CD4-positive, alpha-beta T cell (primary cell): Measurements from ENCODE around the gene KRTAP10-3. TPM values are rescaled to one million over a fixed set of nuclear protein-coding genes. Genes with fewer than 3 reads are reported as not detected.

ENCODE experiments used
- ATAC-seq: fragments of 200-7000 bp; cut with Tn5 transposase; one replicate; pipeline ENCODE4 v1.10.0; 2022; ENCODE audit warnings: mild to moderate bottlenecking; ENCODE audit not compliant: poor library complexity
- CTCF ChIA-PET: fragments of 350-600 bp; sonication (Branson Sonifier 250); formaldehyde crosslinking; loops from one replicate; lab custom pipeline; 2021; ENCODE audit warnings: antibody characterized with exemption, inconsistent platforms; lab: Charles Lee
- POLR2A ChIA-PET: fragments of 350-600 bp; sonication (Branson Sonifier 250); formaldehyde crosslinking; loops from one replicate; lab custom pipeline; 2021; ENCODE audit warnings: antibody characterized with exemption, inconsistent platforms; lab: Charles Lee
- DNase-seq, 14 experiments: peaks; one replicate each; pipeline ENCODE4 v3.0.0-alpha.2; 2013 to 2020; ENCODE audit warnings: mixed read lengths in 2 of 14
- H3K27ac ChIP-seq, 2 donors: one replicate each; pipeline versions ENCODE4 v1.5.1 to v1.7.0; 2013; ENCODE audit warnings: low read length in 2 of 2, low read depth in 1 of 2, mild to moderate bottlenecking in 1 of 2
- H3K27me3 ChIP-seq, 2 experiments: 1 replicate in 1 of 2; 2 replicates in 1 of 2; pipeline versions ENCODE4 v1.6.1 to v1.7.0; 2013; ENCODE audit warnings: low read length in 2 of 2, control low read depth in 1 of 2, mild to moderate bottlenecking in 1 of 2, moderate library complexity in 1 of 2; ENCODE audit not compliant: insufficient read depth in 2 of 2, control insufficient read depth in 1 of 2
- H3K36me3 ChIP-seq: one replicate; pipeline ENCODE4 v1.6.1; 2013; ENCODE audit warnings: low read length, control low read depth; ENCODE audit not compliant: insufficient read depth
- H3K4me1 ChIP-seq: one replicate; pipeline ENCODE4 v1.6.1; 2013; ENCODE audit warnings: low read length, control low read depth; ENCODE audit not compliant: insufficient read depth
- H3K4me3 ChIP-seq: one replicate; pipeline ENCODE4 v1.5.1; 2013; ENCODE audit warnings: mild to moderate bottlenecking, low read length, moderate library complexity
- H3K9me3 ChIP-seq, 2 experiments: 1 replicate in 1 of 2; 2 replicates in 1 of 2; pipeline versions ENCODE4 v1.6.1 to v1.7.0; 2013; ENCODE audit warnings: low read length in 2 of 2, mild to moderate bottlenecking in 2 of 2, control low read depth in 1 of 2, moderate library complexity in 1 of 2; ENCODE audit not compliant: control insufficient read depth in 1 of 2, insufficient read depth in 1 of 2
- H3K27ac Mint-ChIP-seq: one replicate; pipeline ENCODE4 v1.8.0; 2020; ENCODE audit warnings: mixed read lengths
- H3K27me3 Mint-ChIP-seq: one replicate; pipeline ENCODE4 v1.8.0; 2021; ENCODE audit warnings: mixed read lengths
- H3K36me3 Mint-ChIP-seq: one replicate; pipeline ENCODE4 v1.8.0; 2021; ENCODE audit warnings: low read depth, mixed read lengths
- H3K4me1 Mint-ChIP-seq: one replicate; pipeline ENCODE4 v1.8.0; 2021; ENCODE audit warnings: low read depth, mixed read lengths
- H3K4me3 Mint-ChIP-seq: one replicate; pipeline ENCODE4 v1.8.0; 2020; ENCODE audit warnings: mild to moderate bottlenecking, mixed read lengths
- H3K9me3 Mint-ChIP-seq: one replicate; pipeline ENCODE4 v1.8.0; 2020; ENCODE audit warnings: mixed read lengths
- intact Hi-C, 2 experiments: fragments of 100-400 bp; cut with DNase I in 1 of 2; cut with micrococcal nuclease in 1 of 2; formaldehyde crosslinking; loops; one replicate each; pipeline versions ENCODE4 v1.15.1 to v1.9.0; 2023 to 2025; cut with DNase I, micrococcal nuclease
- total RNA-seq, 174 experiments: library from RNA in 2 of 174; stranded (reverse) in 2 of 174; gene quantifications; one replicate each; pipeline ENCODE4 v1.2.3 and lab custom pipeline; 2021 to 2026
- TF ChIP-seq, protein P1 (sequence below): fragments of 200-600 bp; IDR thresholded peaks from one replicate; pipeline ENCODE4 v1.8.0; 2022; ENCODE audit warnings: antibody characterized with exemption, mild to moderate bottlenecking

The KRTAP10-3 gene
- total RNA-seq, 2 experiments from 2014 or later: not detected

DNA sequence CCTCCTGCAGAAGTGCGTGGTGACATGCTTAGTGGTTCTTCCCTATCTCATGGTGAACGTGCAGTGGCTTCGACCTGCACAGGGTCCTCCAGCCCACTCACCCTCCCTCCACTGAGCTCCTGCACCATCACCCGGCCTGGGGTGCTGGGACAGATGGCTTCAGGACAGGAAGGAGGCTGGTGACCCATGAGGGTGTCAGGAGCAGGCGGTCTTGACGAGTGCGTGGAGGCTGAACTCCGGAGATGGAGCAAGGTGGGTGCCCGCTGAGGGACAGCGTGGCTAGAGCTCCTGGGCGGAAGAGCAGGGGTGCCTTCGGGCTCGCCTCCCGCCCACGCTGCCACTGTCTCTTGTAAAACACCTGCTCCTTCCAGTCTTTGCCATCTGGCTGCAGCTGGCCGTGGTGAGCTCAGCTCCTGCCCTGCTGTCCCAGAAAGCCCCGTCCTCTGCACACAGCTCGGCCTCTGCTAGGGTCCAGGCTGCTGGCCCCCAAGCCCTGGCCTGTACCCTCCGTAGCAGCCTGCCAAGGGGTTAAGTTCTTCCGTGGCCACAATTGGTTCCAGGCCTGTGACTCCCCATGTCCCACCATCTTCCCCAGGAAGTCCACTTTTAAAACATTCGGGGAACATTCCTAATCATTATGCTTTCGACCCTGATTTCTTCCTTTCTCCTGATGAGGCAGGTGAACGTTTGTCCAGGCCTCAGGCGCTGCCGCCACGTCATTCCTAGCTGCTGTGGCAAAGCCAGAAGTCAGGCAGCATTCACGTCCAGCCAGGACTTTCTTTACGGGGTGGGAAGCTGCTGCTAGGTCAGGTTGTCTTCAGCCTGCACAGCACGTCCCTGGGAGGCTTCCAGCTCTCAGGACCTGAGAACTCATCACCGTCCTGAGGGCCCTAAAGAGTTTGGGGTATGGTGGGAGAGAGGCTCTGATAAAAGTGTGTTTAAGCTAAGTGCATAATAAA is 26.7 kb downstream of the KRTAP10-3 start:
- Mint-ChIP-seq H3K27ac (no peak overlapping the region), H3K9me3 (no peaks in the 10 kb centered on the region), H3K4me3 (no peak overlapping the region), H3K27me3 (no peaks in the 10 kb centered on the region), H3K4me1 (no peaks in the 10 kb centered on the region), H3K36me3 (no peaks in the 10 kb centered on the region)
- DNase-seq (no peak), ATAC-seq (no peak)
- ChIA-PET POLR2A (no interaction called here), CTCF (interaction anchor here (0.6 kb wide), 1 partner anchor 48 kb away, joined by 3 read pairs; the partner anchor contains the start of gene KRTAP10-5)
- no peak overlapping the region for H3K4me3 ChIP-seq
- H3K9me3 ChIP-seq: peaks cover 0 to 4% of the 10 kb centered on the region in 2 experiments
- no peaks in the 10 kb centered on the region for H3K27me3 ChIP-seq
- no peak overlapping the region for H3K27ac ChIP-seq
- intact Hi-C loops: no loop called here
- no peaks in the 10 kb centered on the region for H3K4me1 ChIP-seq
- TF ChIP-seq, protein P1, sequence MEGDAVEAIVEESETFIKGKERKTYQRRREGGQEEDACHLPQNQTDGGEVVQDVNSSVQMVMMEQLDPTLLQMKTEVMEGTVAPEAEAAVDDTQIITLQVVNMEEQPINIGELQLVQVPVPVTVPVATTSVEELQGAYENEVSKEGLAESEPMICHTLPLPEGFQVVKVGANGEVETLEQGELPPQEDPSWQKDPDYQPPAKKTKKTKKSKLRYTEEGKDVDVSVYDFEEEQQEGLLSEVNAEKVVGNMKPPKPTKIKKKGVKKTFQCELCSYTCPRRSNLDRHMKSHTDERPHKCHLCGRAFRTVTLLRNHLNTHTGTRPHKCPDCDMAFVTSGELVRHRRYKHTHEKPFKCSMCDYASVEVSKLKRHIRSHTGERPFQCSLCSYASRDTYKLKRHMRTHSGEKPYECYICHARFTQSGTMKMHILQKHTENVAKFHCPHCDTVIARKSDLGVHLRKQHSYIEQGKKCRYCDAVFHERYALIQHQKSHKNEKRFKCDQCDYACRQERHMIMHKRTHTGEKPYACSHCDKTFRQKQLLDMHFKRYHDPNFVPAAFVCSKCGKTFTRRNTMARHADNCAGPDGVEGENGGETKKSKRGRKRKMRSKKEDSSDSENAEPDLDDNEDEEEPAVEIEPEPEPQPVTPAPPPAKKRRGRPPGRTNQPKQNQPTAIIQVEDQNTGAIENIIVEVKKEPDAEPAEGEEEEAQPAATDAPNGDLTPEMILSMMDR: no peak
- H3K36me3 ChIP-seq: no peaks in the 10 kb centered on the region

DNA sequence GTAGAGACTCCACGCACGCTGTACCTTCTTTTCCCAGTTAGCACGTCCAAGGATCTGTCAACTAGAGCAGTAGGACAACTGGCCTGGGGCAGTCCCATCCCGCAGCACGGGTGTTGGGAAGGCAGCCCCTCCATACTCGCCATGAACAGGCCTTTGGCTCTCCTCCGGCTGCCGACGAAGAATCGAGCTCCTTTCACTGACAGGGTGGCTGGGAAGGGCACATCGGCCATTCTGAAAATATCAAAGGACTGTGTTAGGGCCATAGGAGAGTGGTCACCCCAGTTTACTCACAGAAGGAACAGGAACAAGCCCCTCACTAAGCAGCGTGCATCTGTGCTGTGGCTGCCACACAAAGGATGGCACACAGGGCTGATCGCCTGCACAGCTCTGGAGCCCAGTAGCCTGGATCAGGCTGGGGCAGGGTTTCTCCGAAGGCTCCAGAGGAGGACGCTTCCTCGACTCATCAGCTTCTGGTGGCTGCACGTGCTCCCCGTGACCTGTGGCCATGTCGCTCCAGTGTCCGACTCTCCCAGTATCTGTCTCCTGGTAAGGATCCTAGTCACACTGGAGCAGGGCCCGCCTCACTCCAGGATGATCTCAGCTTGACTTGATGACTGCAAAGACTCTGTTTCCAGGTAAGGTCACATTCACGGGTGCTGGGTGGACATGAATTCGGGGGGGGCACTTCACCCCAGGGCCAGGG is 27.5 kb downstream of the KRTAP10-3 start:
- intact Hi-C loops: no loop called here
- no peak for DNase-seq
- Histone ChIP-seq H3K9me3 (peaks cover 0 to 4% of the 10 kb centered on the region in 2 experiments), H3K4me1 (no peaks in the 10 kb centered on the region), H3K27ac (no peak overlapping the region), H3K27me3 (no peaks in the 10 kb centered on the region), H3K36me3 (no peaks in the 10 kb centered on the region), H3K4me3 (no peak overlapping the region)
- no peaks in the 10 kb centered on the region for H3K4me1 Mint-ChIP-seq
- ChIA-PET POLR2A (no interaction called here), CTCF (no interaction called here)
- H3K27me3 Mint-ChIP-seq: no peaks in the 10 kb centered on the region
- no peak overlapping the region for H3K4me3 Mint-ChIP-seq
- TF ChIP-seq, protein P1: no peak
- no peaks in the 10 kb centered on the region for H3K36me3 Mint-ChIP-seq
- H3K27ac Mint-ChIP-seq: no peak overlapping the region
- ATAC-seq: no peak
- H3K9me3 Mint-ChIP-seq: no peaks in the 10 kb centered on the region

DNA sequence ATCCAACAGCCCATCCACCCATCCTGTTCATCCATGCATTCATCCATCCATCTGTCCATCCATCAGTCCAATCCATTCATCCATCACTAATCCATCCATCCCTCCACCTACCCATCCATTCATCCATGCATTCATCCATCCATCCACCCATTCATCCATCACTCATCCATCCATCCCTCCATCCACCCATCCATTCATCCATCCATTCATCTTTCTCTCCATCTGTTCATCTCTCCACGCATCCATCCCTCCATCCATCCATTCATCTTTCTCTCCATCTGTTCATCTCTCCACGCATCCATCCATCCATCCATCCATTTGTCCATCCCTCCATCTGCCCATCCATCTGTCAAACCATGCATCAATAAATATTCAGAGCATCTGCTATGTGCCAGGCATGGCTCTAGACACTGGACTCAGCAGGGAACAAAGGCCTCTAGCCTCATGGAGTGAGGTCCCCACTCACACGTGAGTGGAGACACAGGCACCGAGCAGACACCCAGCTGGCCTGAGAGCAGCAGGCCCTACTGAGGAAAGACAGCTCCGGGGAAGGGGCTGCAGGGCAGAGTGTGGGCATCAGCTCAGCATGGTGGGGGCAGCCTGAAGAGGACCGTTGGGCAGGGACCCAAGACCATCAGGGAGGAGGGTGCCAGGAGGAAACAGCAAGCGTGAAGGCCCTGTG is 28.2 kb downstream of the KRTAP10-3 start:
- H3K27me3 Mint-ChIP-seq: no peaks in the 10 kb centered on the region
- ATAC-seq (no peak), DNase-seq (no peak)
- no peaks in the 10 kb centered on the region for H3K36me3 ChIP-seq
- no peak overlapping the region for H3K4me3 ChIP-seq
- TF ChIP-seq, protein P1: no peak
- no peaks in the 10 kb centered on the region for H3K36me3 Mint-ChIP-seq
- no peaks in the 10 kb centered on the region for H3K4me1 ChIP-seq
- no peak overlapping the region for H3K4me3 Mint-ChIP-seq
- H3K4me1 Mint-ChIP-seq: no peaks in the 10 kb centered on the region
- no peaks in the 10 kb centered on the region for H3K9me3 Mint-ChIP-seq
- H3K9me3 ChIP-seq: peaks cover 0 to 4% of the 10 kb centered on the region in 2 experiments
- H3K27ac Mint-ChIP-seq: no peak overlapping the region
- POLR2A ChIA-PET: no interaction called here
- intact Hi-C loops: no loop called here
- CTCF ChIA-PET: no interaction called here
- no peak overlapping the region for H3K27ac ChIP-seq
- no peaks in the 10 kb centered on the region for H3K27me3 ChIP-seq
